GM06990 (cell line): ENCODE results near the gene TAGAP.
"Not testable (repeated sequence)": the region's sequence is repeated elsewhere in the genome, so short reads cannot be mapped to it uniquely, and the experiment has no call there.

Source experiments
- DNase-seq: peaks from one replicate; pipeline ENCODE4 v3.0.0-alpha.2; 2011; ENCODE audit not compliant: insufficient read length; ENCODE audit errors: extremely low read depth
- H3K27me3 ChIP-seq: replicated peaks from 2 replicates; pipeline ENCODE4 v1.6.0; 2011; ENCODE audit warnings: low read length; ENCODE audit not compliant: control insufficient read depth, insufficient read depth
- H3K36me3 ChIP-seq: 2 replicates; pipeline ENCODE4 v1.5.1; 2011; ENCODE audit warnings: low read length; ENCODE audit not compliant: control insufficient read depth, insufficient read depth
- H3K4me3 ChIP-seq: replicated peaks from 2 replicates; pipeline ENCODE4 v1.5.1; 2011; ENCODE audit warnings: low read depth, mild to moderate bottlenecking, control low read depth, low read length
- CTCF ChIP-seq: IDR thresholded peaks from 2 replicates; pipeline ENCODE4 v1.5.1; 2011; ENCODE audit warnings: low read length, control low read depth, mild to moderate bottlenecking, inconsistent platforms; ENCODE audit not compliant: insufficient read depth, poor library complexity, severe bottlenecking

TAGAP gene

GRCh38 chr6:159012201-159012600 lies 32.6 kb downstream of the TAGAP start:
- no peak for TF ChIP-seq CTCF
- no peak for DNase-seq

GRCh38 chr6:159010037-159010612 lies 34.7 kb downstream of the TAGAP start:
- DNase-seq, H3K4me3 ChIP-seq, H3K36me3 ChIP-seq, H3K27me3 ChIP-seq: not testable (repeated sequence)

More at GRCh38 chr6:159012201-159012600, 32.6 kb downstream of the TAGAP start:
- H3K27me3 ChIP-seq: no peaks in the 10 kb centered on the region
- H3K4me3 ChIP-seq: no peak overlapping the region
- H3K36me3 ChIP-seq: no peaks in the 10 kb centered on the region

GRCh38 chr6:159008656-159009288 lies 36.0 kb downstream of the TAGAP start:
- H3K36me3 ChIP-seq: no peaks in the 10 kb centered on the region
- DNase-seq: peak; percentile 57
- peak; percentile 27 for TF ChIP-seq CTCF
- peak overlapping the region; percentile 44 for H3K4me3 ChIP-seq
- no peaks in the 10 kb centered on the region for H3K27me3 ChIP-seq

GRCh38 chr6:159007510-159007909 lies 37.3 kb downstream of the TAGAP start:
- no peak for DNase-seq
- Histone ChIP-seq H3K4me3 (no peak overlapping the region), H3K27me3 (no peaks in the 10 kb centered on the region), H3K36me3 (no peaks in the 10 kb centered on the region)
- no peak for TF ChIP-seq CTCF

- no peak for DNase-seq
- H3K36me3 ChIP-seq: no peaks in the 10 kb centered on the region
- no peak overlapping the region for H3K4me3 ChIP-seq
- no peak for TF ChIP-seq CTCF
- no peaks in the 10 kb centered on the region for H3K27me3 ChIP-seq
Observed at GRCh38 chr6:159005436-159005835, 39.4 kb downstream of the TAGAP start.

- no peaks in the 10 kb centered on the region for H3K27me3 ChIP-seq
- no peaks in the 10 kb centered on the region for H3K36me3 ChIP-seq
- no peak for TF ChIP-seq CTCF
- no peak for DNase-seq
- H3K4me3 ChIP-seq: no peak overlapping the region
Observed at GRCh38 chr6:159004592-159004991, 40.2 kb downstream of the TAGAP start.
